SU-DHL-6 (cell line): ENCODE results near the gene ARHGAP28.

Source experiments
- H2AFZ ChIP-seq: fragments of 200-600 bp; sonication (generic); 2 replicates; pipeline ENCODE4 v1.6.1; 2014; ENCODE audit warnings: low read depth, mild to moderate bottlenecking, moderate library complexity, mixed read lengths, antibody characterized with exemption, low read length; ENCODE audit not compliant: severe bottlenecking
- H3F3A ChIP-seq: fragments of 200-600 bp; shearing (Covaris generic); 2 replicates; pipeline ENCODE4 v1.6.0; 2016; ENCODE audit warnings: antibody characterized with exemption, mild to moderate bottlenecking; ENCODE audit not compliant: insufficient read depth
- H3K27ac ChIP-seq: fragments of 200-600 bp; sonication (generic); 2 replicates; pipeline ENCODE4 v1.5.1; 2016; ENCODE audit warnings: low read depth, mild to moderate bottlenecking, low read length, moderate library complexity, mixed read lengths
- H3K27me3 ChIP-seq: fragments of 200-600 bp; sonication (generic), shearing (Covaris generic); 2 replicates; pipeline ENCODE4 v1.6.0; 2014; ENCODE audit warnings: mild to moderate bottlenecking, low read length
- H3K36me3 ChIP-seq: fragments of 200-600 bp; sonication (generic); 2 replicates; pipeline ENCODE4 v1.6.1; 2014; ENCODE audit warnings: mild to moderate bottlenecking, low read length, mixed read lengths
- H3K4me2 ChIP-seq: fragments of 300-600, 200-600 bp; shearing (Covaris generic), sonication (generic); 2 replicates; pipeline ENCODE4 v1.6.0; 2014; ENCODE audit warnings: low read length, low read depth, mild to moderate bottlenecking; ENCODE audit not compliant: poor library complexity, severe bottlenecking
- H3K4me3 ChIP-seq: fragments of 200-600 bp; sonication (generic); 2 replicates; pipeline ENCODE4 v1.5.1; 2014; ENCODE audit warnings: antibody characterized with exemption, low read length, mild to moderate bottlenecking, mixed read lengths; ENCODE audit not compliant: insufficient read depth, poor library complexity, severe bottlenecking
- H3K79me2 ChIP-seq: fragments of 200-600 bp; sonication (generic); 2 replicates; pipeline ENCODE4 v1.6.1; 2014; ENCODE audit warnings: mild to moderate bottlenecking, low read length, moderate library complexity; ENCODE audit not compliant: insufficient read depth
- H3K9ac ChIP-seq: fragments of 200-600 bp; sonication (generic); 2 replicates; pipeline ENCODE4 v1.7.0; 2014; ENCODE audit warnings: mild to moderate bottlenecking, low read length
- H3K9me2 ChIP-seq: fragments of 200-600 bp; sonication (generic); replicated peaks from 2 replicates; pipeline ENCODE4 v1.6.1; 2014; ENCODE audit warnings: low read length; ENCODE audit not compliant: insufficient read depth
- H3K9me3 ChIP-seq: fragments of 200-600 bp; sonication (generic); 2 replicates; pipeline ENCODE4 v1.6.1; 2014; ENCODE audit warnings: low read length, mixed read lengths; ENCODE audit not compliant: insufficient read depth
- H4K20me1 ChIP-seq: fragments of 200-600 bp; sonication (generic); 2 replicates; pipeline ENCODE4 v1.6.1; 2014; ENCODE audit warnings: low read depth, mild to moderate bottlenecking, antibody characterized with exemption, low read length, moderate library complexity, mixed read lengths
- EZH2phosphoT487 ChIP-seq: fragments of 200-600 bp; sonication (generic), shearing (Covaris generic); conservative IDR thresholded peaks from 2 replicates; pipeline ENCODE4 v1.6.1; 2018; ENCODE audit warnings: mild to moderate bottlenecking, antibody characterized with exemption, low read length, moderate library complexity, mixed read lengths
- TF ChIP-seq, protein P1 (sequence below): fragments of 200-600 bp; sonication (generic); IDR thresholded peaks from one replicate; pipeline ENCODE4 v1.5.1; 2017; ENCODE audit warnings: antibody characterized with exemption, mild to moderate bottlenecking, low read length, moderate library complexity; ENCODE audit not compliant: insufficient read depth, poor library complexity, severe bottlenecking

ARHGAP28 gene

DNA sequence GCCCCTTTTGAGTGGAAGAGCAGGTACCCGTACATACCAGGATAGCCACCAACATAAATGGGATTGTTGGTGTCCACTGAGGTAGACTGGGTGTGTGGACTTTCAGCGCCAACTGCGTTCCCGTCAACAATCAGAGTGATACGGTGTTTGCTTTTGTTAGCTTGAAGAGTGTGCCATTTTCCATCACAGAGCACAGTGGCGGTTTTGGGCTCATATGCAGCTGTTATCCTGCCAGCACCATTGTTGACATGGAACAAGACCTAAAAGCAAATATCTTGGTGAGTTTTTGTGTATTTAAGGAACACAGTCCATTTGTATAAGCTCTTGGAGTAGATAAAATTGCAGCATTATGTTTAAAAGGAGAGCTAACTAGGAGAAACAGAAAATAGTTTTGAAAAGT is 213.6 kb downstream of the ARHGAP28 start:
- Histone ChIP-seq H3K36me3 (no peaks in the 10 kb centered on the region), H3K9me2 (no peaks in the 10 kb centered on the region), H3K79me2 (no peaks in the 10 kb centered on the region), H3K9me3 (no peaks in the 10 kb centered on the region), H2AFZ (no peak overlapping the region), H3K27ac (no peak overlapping the region), H3K27me3 (no peaks in the 10 kb centered on the region), H3K9ac (no peak overlapping the region), H3F3A (no peaks in the 10 kb centered on the region), H3K4me2 (no peak overlapping the region), H3K4me3 (no peak overlapping the region), H4K20me1 (no peaks in the 10 kb centered on the region)
- TF ChIP-seq, protein P1, sequence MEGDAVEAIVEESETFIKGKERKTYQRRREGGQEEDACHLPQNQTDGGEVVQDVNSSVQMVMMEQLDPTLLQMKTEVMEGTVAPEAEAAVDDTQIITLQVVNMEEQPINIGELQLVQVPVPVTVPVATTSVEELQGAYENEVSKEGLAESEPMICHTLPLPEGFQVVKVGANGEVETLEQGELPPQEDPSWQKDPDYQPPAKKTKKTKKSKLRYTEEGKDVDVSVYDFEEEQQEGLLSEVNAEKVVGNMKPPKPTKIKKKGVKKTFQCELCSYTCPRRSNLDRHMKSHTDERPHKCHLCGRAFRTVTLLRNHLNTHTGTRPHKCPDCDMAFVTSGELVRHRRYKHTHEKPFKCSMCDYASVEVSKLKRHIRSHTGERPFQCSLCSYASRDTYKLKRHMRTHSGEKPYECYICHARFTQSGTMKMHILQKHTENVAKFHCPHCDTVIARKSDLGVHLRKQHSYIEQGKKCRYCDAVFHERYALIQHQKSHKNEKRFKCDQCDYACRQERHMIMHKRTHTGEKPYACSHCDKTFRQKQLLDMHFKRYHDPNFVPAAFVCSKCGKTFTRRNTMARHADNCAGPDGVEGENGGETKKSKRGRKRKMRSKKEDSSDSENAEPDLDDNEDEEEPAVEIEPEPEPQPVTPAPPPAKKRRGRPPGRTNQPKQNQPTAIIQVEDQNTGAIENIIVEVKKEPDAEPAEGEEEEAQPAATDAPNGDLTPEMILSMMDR: no peak
- no peak for TF ChIP-seq EZH2phosphoT487

DNA sequence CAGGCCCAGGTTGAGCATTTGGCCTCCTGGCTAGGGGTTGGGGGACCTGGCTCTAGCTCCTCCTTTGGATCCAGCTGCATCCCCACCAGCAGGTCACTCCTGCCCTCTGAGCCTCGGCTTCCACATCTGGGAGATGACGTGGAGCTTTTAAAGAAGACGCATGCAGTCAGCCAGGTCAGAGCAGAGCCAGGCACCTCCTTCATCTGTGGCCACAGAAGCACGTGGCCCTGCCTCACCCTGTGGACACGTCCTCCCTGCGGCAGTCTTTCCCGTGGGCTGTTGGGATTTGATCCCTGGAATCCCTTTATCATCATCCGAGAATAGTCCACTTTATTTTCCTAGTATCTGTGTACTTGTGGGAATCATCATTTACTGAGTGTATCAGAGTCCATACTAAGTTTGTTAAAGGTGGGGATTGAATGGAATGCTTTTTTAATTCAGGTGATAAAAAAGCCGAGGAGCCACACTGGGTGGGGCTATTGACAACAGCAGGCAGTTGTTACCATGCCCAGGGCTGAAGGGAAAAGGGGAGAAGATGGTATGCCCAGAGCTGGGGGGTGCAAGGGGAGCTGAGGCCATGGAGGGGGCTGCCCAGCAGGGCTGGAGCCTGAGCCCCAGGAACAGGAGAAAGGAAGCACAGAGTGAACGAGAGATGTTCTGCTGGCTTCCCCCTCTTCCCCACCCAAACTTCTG is 218.0 kb downstream of the ARHGAP28 start:
- no peaks in the 10 kb centered on the region for H3K27me3 ChIP-seq
- H3K9me2 ChIP-seq: no peaks in the 10 kb centered on the region
- TF ChIP-seq, protein P1: no peak
- TF ChIP-seq EZH2phosphoT487: no peak
- no peak overlapping the region for H3K4me2 ChIP-seq
- no peak overlapping the region for H2AFZ ChIP-seq
- H3K9me3 ChIP-seq: no peaks in the 10 kb centered on the region
- no peaks in the 10 kb centered on the region for H3K79me2 ChIP-seq
- no peak overlapping the region for H3K4me3 ChIP-seq
- no peaks in the 10 kb centered on the region for H4K20me1 ChIP-seq
- no peak overlapping the region for H3K27ac ChIP-seq
- no peak overlapping the region for H3K9ac ChIP-seq
- H3K36me3 ChIP-seq: no peaks in the 10 kb centered on the region
- no peaks in the 10 kb centered on the region for H3F3A ChIP-seq

DNA sequence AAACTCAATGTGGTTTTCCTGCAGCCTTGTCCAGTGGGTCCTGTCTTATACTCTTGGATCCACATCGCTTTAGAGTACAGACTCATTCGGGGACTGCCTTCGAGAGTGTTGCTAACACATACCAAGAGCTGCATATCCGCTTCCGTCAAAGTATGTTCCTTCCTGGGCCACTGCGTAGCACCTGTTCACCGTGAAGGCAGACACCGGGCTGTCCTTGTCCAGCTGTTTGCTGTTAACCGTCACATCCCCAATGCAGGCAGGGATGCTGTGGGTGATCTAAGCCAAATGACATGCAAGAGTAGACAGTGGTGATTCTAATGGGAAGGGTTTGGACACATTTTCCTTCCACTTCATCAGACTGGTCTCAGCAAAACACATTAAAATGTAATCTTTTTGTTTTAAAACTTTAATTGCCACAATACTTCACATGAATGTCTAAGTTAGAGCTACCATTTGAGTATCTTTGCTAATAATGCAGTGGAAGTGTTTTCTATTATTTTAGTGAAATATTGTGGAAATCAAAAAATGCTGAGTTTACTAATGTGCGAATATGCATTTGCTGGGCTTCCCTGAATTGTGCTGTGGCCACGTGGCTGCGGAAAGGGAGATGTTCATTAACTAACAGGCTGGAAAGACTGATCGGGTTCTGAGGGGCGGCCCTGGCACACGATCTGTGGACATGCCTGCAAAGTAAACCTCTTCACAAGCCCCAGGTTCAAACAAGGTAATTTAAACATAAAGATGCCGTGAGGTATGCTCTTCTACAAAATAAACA is 219.0 kb downstream of the ARHGAP28 start:
- H3F3A ChIP-seq: no peaks in the 10 kb centered on the region
- no peak overlapping the region for H3K9ac ChIP-seq
- no peaks in the 10 kb centered on the region for H3K9me3 ChIP-seq
- no peak overlapping the region for H3K4me2 ChIP-seq
- no peak overlapping the region for H3K27ac ChIP-seq
- H3K79me2 ChIP-seq: no peaks in the 10 kb centered on the region
- H3K27me3 ChIP-seq: no peaks in the 10 kb centered on the region
- no peaks in the 10 kb centered on the region for H3K9me2 ChIP-seq
- no peaks in the 10 kb centered on the region for H4K20me1 ChIP-seq
- TF ChIP-seq EZH2phosphoT487: no peak
- TF ChIP-seq, protein P1: no peak
- no peaks in the 10 kb centered on the region for H3K36me3 ChIP-seq
- H2AFZ ChIP-seq: no peak overlapping the region
- H3K4me3 ChIP-seq: no peak overlapping the region
